ENCODE measurements around the gene MYO5B. TPM values are rescaled to one million over a fixed set of nuclear protein-coding genes. Genes with fewer than 3 reads are reported as not detected.

Gene MYO5B
- total and polyA plus RNA-seq, 2 of the 4 experiments (the other 2 are of a cell fraction): 0.24 to 0.54 TPM

GRCh38 chr18:49819071-49819662 is 375.8 kb downstream of the MYO5B start:
- H2BK5ac ChIP-seq (ENCODE audit: low read depth, low read length, poor library complexity, severe bottlenecking): no peak overlapping the region
- no peak overlapping the region for H2AK5ac ChIP-seq (ENCODE audit: low read depth, low read length)
- H2BK15ac ChIP-seq (ENCODE audit: low read depth, low read length): no peak overlapping the region
- H4K20me1 ChIP-seq (ENCODE audit: insufficient read depth, low read length): no peaks in the 10 kb centered on the region; the same call in 1 of the 2 replicates
- H3K4me1 ChIP-seq (ENCODE audit: control insufficient read depth, insufficient read depth, low read length): 0 out of 2 replicates have a peak, but pooled peaks cover 1% of the 10 kb centered on the region
- no peak overlapping the region for H3K4ac ChIP-seq (ENCODE audit: low read depth, low read length)
- H3K79me1 ChIP-seq (ENCODE audit: low read depth in 1 of 2, low read length in 2 of 2): peaks cover 16 to 24% of the 10 kb centered on the region in 2 experiments
- no peak for DNase-seq
- no peak overlapping the region for H3K56ac ChIP-seq (ENCODE audit: extremely low read depth, insufficient read depth, low read length)
- no peak overlapping the region for H3K23ac ChIP-seq (ENCODE audit: low read depth, low read length)
- H3K36me3 ChIP-seq (ENCODE audit: control insufficient read depth, insufficient read depth, low read length): no peaks in the 10 kb centered on the region
- H4K91ac ChIP-seq (ENCODE audit: insufficient read depth, low read depth, low read length): no peak overlapping the region
- TF ChIP-seq SMC3 (IDR thresholded peaks at IDR 0.05; ENCODE audit: low read depth, low read length): no peak
- TF ChIP-seq RCOR1 (IDR thresholded peaks at IDR 0.05; ENCODE audit: insufficient replicate concordance, low read length): no peak
- TF ChIP-seq ELK1 (IDR thresholded peaks at IDR 0.05; ENCODE audit: borderline replicate concordance, low read depth, low read length): no peak
- no peak for TF ChIP-seq CHD1 (IDR thresholded peaks at IDR 0.05; ENCODE audit: low read depth, low read length)
- no peak for TF ChIP-seq BHLHE40 (IDR thresholded peaks at IDR 0.05; ENCODE audit: low read depth, low read length)
- no peak for TF ChIP-seq FOS (IDR thresholded peaks at IDR 0.05; ENCODE audit: low read depth, low read length)
- TF ChIP-seq CEBPB (IDR thresholded peaks at IDR 0.05; ENCODE audit: low read depth, low read length): no peak
- TF ChIP-seq MAZ (IDR thresholded peaks at IDR 0.05; ENCODE audit: borderline replicate concordance, low read depth, low read length): no peak
- no peak for TF ChIP-seq MAFK (IDR thresholded peaks at IDR 0.05; ENCODE audit: low read depth, low read length)
- no peak for TF ChIP-seq MXI1 (IDR thresholded peaks at IDR 0.05; ENCODE audit: borderline replicate concordance, low read depth, low read length)
- H2AK9ac ChIP-seq (replicated peaks; ENCODE audit: low read depth, low read length, poor library complexity): no peak overlapping the region
- no peaks in the 10 kb centered on the region for H3K27me3 ChIP-seq (ENCODE audit: control insufficient read depth, insufficient read depth, low read length)
- POLR2A ChIA-PET (ENCODE audit: unreplicated experiment): no interaction called here
- no peak overlapping the region for H2BK20ac ChIP-seq (ENCODE audit: low read depth, low read length)
- H3K9ac ChIP-seq (ENCODE audit: low read depth, low read length): no peak overlapping the region
- H3K14ac ChIP-seq (replicated peaks; ENCODE audit: low read depth, low read length): no peak overlapping the region
- H3K4me3 ChIP-seq (ENCODE audit: insufficient read depth, low read depth, low read length): no peak overlapping the region
- H3K18ac ChIP-seq (ENCODE audit: low read depth, low read length): no peak overlapping the region
- CTCF ChIA-PET: no interaction called here
- H2AFZ ChIP-seq (replicated peaks; ENCODE audit: low read length, poor library complexity): no peak overlapping the region
- no peak overlapping the region for H3K4me2 ChIP-seq (ENCODE audit: low read depth, low read length)
- H4K5ac ChIP-seq (ENCODE audit: low read depth, low read length): no peak overlapping the region
- in situ Hi-C loops (cut with MboI; ENCODE audit: low sequenced_read_pairs): no loop called here
- peaks cover 2% of the 10 kb centered on the region; the same call in 1 of the 2 replicates for H3K9me1 ChIP-seq (ENCODE audit: insufficient read depth, low read length)
- no peak for ATAC-seq (ENCODE audit: low read depth)
- H2BK120ac ChIP-seq (ENCODE audit: low read depth, low read length): no peak overlapping the region
- no TSS peak for BruUV-seq (replicated peaks)
- intact Hi-C loops (cut with micrococcal nuclease): no loop called here
- no peak overlapping the region for H3K27ac ChIP-seq (ENCODE audit: insufficient read depth, low read length)
- dilution Hi-C loops (cut with HindIII; ENCODE audit: low sequenced_read_pairs, unreplicated experiment): no loop called here
- no peaks in the 10 kb centered on the region for H3K9me3 ChIP-seq (ENCODE audit: control insufficient read depth, insufficient read depth, low read length)
- no peak overlapping the region for H4K8ac ChIP-seq (ENCODE audit: low read depth in 2 of 2, low read length in 2 of 2)
- WGBS, 2 experiments (ENCODE audit: extremely low coverage in 2 of 2, insufficient read length in 1 of 2): 100% methylated on average over 2 of the region's 5 CpGs; no CpG with 5 or more reads in 1 of the 2 experiments

Data from IMR-90 (cell line).